Measurements from ENCODE around the gene SLC9C1.

The SLC9C1 gene

GRCh38 chr3:112293368-112294321 is at the start of gene SLC9C1:
SLC9C1 (minus strand) TSS chr3:112294216; CDS start chr3:112286791, 7,425 bp downstream.
- no peak for DNase-seq (ENCODE audit: low read depth)

GRCh38 chr3:112341386-112341785 is 47.4 kb upstream of the SLC9C1 start:
- DNase-seq (ENCODE audit: low read depth), result no peak

- no peak for DNase-seq (ENCODE audit: low read depth)
Observed at GRCh38 chr3:112339609-112340008, 45.6 kb upstream of the SLC9C1 start.

GRCh38 chr3:112339134-112339533 is 45.1 kb upstream of the SLC9C1 start:
- DNase-seq (ENCODE audit: low read depth), result no peak

GRCh38 chr3:112338727-112339056 is 44.7 kb upstream of the SLC9C1 start:
- no peak for DNase-seq (ENCODE audit: low read depth)

GRCh38 chr3:112338021-112338726 is 44.2 kb upstream of the SLC9C1 start:
- no peak for DNase-seq (ENCODE audit: low read depth)

- no peak for DNase-seq (ENCODE audit: low read depth)
Observed at GRCh38 chr3:112335434-112335781, 41.4 kb upstream of the SLC9C1 start.

GRCh38 chr3:112334691-112335433 is 40.8 kb upstream of the SLC9C1 start:
- DNase-seq (ENCODE audit: low read depth), result no peak

GRCh38 chr3:112333381-112334317 is 39.6 kb upstream of the SLC9C1 start:
- peak; percentile 3 for DNase-seq (ENCODE audit: low read depth)

- DNase-seq (ENCODE audit: low read depth), result peak; percentile 54
Observed at GRCh38 chr3:112333002-112333380, 39.0 kb upstream of the SLC9C1 start, which contains the start of gene CD200. CD200 (plus strand) TSS chr3:112333156; CDS start chr3:112333213, 57 bp downstream.

- no peak for DNase-seq (ENCODE audit: low read depth)
Observed at GRCh38 chr3:112331851-112332250, 37.8 kb upstream of the SLC9C1 start.

- no peak for DNase-seq (ENCODE audit: low read depth)
Observed at GRCh38 chr3:112327371-112327951, 33.4 kb upstream of the SLC9C1 start.

GRCh38 chr3:112321867-112322652 is 28.0 kb upstream of the SLC9C1 start:
- no peak for DNase-seq (ENCODE audit: low read depth)

GRCh38 chr3:112320691-112321090 is 26.7 kb upstream of the SLC9C1 start:
- no peak for DNase-seq (ENCODE audit: low read depth)

- DNase-seq (ENCODE audit: low read depth), result no peak
Observed at GRCh38 chr3:112319516-112320276, 25.7 kb upstream of the SLC9C1 start.

GRCh38 chr3:112315791-112316190 is 21.8 kb upstream of the SLC9C1 start:
- no peak for DNase-seq (ENCODE audit: low read depth)

- no peak for DNase-seq (ENCODE audit: low read depth)
Observed at GRCh38 chr3:112314649-112315048, 20.6 kb upstream of the SLC9C1 start.

- DNase-seq (ENCODE audit: low read depth), result no peak
Observed at GRCh38 chr3:112308151-112308911, 14.3 kb upstream of the SLC9C1 start.

GRCh38 chr3:112307557-112307956 is 13.5 kb upstream of the SLC9C1 start:
- DNase-seq (ENCODE audit: low read depth), result no peak

Data from activated T-cell treated with anti-CD3 and anti-CD28 coated beads for 48 hours (primary cell).